Fibroblast of lung (primary cell): ENCODE results near the gene ADAM10.

Source experiments
- CTCF ChIP-seq, 2 donors: IDR thresholded peaks in 1 of 2; conservative IDR thresholded peaks in 1 of 2; 1 replicate in 1 of 2; 2 replicates in 1 of 2; pipeline ENCODE4 v1.5.1; 2011 to 2012; ENCODE audit warnings: low read length in 2 of 2, control low read depth in 1 of 2, inconsistent platforms in 1 of 2, low read depth in 1 of 2, mild to moderate bottlenecking in 1 of 2
- EZH2 ChIP-seq: IDR thresholded peaks from 2 replicates; pipeline ENCODE4 v1.5.1; 2012; ENCODE audit warnings: low read length, control low read depth, mild to moderate bottlenecking; ENCODE audit errors: missing control alignments

GRCh38 chr15:58576657-58577056, 172.8 kb downstream of the ADAM10 start:
- TF ChIP-seq CTCF (conservative IDR thresholded peaks at IDR 0.05 in 1 of 2, IDR thresholded peaks at IDR 0.05 in 1 of 2; ENCODE audit: low read depth in 1 of 2, low read length in 2 of 2) (no peak), EZH2 (no peak)
